ENCODE data around the gene GNG8. TPM values are rescaled to one million over a fixed set of nuclear protein-coding genes. Genes with fewer than 3 reads are reported as not detected.

The GNG8 gene
- total RNA-seq: not detected in 2 replicates

DNA sequence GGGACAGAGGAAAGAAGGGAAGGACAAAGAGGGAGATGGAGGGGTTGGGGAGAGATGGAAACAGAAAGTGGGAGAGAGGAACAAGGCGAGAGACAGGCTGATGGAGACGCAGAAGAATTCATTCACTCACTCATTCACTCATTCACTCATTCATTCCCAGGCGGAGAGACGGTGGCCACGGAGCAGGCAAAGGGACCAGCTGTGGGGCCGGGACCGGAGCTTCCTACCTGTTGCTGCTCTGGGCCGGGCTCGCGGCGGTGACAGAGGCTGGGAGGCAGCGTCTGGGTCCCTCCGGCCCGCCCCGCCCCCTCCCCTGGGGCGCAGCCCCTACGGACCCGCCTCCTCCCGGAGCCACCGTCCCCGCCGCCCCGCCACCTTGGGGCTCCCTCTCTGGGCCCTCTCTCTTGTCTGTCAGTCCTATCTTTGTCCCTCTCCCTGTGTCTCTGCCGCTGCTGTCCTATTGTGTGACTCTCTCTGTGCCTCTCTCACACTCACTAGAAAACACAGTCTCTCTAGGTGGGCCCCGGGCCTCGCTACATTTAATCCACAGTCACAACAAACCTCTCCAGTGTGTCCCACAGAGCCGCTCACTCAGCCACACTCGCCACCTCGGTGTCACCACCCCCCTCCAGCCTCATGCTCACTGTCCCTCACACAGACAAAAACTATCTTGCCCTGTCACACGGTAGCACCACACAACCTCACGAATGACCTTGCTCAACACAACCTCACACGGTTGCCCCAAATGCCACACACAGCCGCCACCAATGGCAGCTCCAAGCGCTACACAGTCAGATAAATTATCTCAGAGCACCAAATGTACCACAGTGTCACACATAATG, at the start of gene GNG8:
Gene GNG8 (minus strand): TSS at position 283 of the 842 bp plus-strand sequence. CDS start 1,520 bp downstream, outside the sequence.
- DNase-seq (ENCODE audit: extremely low read depth, low read depth, low spot score): no peak

DNA sequence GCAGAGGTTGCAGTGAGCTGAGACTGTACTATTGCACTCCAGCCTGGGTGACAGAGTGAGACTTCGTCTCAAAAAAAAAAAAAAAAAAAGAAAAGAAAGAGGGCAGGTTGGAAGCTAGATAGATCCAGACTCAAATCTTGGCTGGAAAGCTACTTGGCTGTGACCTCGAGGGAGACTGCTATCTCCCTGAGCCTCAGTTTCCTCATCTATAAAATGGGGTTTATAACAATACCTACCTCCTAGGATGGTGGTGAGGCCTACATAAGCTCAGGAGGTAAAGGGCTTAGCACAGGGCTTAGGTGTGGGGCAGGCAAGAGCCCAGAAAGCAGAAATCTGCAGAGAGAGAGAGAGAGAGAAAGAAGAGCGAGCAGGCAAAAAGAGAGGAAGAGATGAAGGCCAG, 49.2 kb upstream of the GNG8 start:
- no peak for DNase-seq (ENCODE audit: extremely low read depth, low read depth, low spot score)

GRCh38 chr19:46678110-46678732, 42.2 kb upstream of the GNG8 start:
- DNase-seq (ENCODE audit: extremely low read depth, low read depth, low spot score): no peak

DNA sequence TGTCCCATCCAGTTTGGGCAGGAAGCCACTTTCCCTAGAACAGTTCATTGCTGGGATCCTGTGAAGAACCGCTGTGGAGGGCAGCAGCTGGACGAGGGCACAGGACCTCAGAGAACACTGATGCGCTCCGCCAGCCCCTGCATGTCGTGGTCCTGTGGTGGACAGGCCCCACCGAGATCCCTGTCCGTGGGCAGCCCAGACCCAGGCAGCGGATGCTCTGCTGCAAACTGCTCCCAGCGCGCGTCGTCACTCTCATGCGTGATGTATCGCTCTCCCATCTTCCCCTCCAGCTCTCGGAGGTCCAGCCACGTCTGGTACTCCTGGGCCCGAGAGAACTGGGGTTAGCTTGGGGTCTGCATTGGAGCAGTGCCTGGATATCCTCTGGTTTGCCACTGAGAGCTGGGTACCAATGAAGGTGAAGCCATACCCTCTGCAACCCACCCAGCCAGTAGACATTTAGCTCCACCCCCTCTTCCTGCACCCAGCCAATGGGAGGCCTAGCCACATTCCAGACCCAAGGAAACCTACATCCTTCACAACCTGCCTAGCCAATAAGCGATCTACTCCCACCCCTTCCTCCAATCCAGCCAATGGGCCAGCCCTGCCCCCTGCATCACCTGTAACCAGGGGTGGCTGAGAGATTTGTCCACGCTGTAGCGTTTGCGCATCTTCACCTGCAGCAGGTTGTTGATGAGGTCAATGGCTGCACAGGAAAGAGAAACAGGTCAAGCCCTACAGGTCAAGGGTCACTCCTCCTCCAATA, 38.6 kb upstream of the GNG8 start:
- no peak for DNase-seq (ENCODE audit: extremely low read depth, low read depth, low spot score)

DNA sequence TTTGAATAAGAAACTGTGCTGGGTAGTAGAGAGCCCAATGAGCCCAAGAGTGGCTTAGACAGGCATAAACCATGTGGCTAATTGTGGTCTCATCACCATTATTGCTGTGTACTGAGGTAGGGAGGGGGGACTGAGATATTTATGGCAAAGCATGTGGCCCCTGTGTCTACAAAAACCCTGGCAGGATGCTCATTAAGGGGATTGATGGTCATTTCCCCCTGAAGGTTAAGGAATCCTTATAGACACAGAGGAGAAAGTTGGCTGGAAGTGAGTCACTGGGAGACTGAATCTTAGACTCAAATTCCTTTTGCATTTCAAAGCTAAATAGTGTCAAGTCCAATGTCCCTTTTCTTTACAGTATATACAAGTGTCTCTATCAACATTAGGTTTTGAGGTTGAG, 34.8 kb upstream of the GNG8 start:
- DNase-seq (ENCODE audit: extremely low read depth, low read depth, low spot score): no peak

DNA sequence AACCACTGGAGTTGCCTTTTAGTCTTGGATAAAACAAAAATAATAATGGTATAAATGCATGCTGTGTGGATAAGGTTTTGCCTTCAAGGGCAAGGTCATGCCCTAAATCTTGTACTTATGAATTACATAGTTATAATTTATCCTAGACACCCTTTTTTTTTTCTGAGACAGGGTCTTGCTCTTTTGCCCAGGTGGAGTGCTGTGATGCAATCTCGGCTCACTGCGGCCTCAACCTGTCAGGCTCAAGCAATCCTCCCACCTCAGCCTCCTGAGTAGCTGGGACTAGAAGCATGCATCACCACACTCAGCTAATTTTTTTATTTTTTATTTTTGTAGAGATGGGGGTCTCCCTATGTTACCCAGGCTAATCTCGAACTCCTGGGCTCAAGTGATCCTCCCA, 32.7 kb upstream of the GNG8 start:
- DNase-seq (ENCODE audit: extremely low read depth, low read depth, low spot score): no peak

DNA sequence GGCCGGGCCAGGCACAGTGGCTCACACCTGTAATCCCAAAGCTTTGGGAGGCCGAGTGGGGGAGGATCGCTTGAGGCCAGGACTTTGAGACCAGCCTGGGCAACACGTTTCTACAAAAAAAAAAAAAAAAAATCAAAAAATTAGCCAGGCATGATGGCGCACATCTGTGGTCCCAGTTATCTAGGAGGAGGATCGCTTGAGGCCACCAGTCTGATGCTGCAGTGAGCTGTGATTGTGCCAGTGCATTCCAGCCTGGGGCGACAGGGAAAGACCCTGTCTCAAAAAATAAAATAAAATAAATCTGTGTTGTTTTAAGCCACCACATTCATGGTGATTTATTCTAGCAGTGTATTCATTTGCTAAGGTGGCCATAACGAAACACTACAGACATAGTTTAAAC, 29.1 kb upstream of the GNG8 start:
- DNase-seq (ENCODE audit: extremely low read depth, low read depth, low spot score): no peak

DNA sequence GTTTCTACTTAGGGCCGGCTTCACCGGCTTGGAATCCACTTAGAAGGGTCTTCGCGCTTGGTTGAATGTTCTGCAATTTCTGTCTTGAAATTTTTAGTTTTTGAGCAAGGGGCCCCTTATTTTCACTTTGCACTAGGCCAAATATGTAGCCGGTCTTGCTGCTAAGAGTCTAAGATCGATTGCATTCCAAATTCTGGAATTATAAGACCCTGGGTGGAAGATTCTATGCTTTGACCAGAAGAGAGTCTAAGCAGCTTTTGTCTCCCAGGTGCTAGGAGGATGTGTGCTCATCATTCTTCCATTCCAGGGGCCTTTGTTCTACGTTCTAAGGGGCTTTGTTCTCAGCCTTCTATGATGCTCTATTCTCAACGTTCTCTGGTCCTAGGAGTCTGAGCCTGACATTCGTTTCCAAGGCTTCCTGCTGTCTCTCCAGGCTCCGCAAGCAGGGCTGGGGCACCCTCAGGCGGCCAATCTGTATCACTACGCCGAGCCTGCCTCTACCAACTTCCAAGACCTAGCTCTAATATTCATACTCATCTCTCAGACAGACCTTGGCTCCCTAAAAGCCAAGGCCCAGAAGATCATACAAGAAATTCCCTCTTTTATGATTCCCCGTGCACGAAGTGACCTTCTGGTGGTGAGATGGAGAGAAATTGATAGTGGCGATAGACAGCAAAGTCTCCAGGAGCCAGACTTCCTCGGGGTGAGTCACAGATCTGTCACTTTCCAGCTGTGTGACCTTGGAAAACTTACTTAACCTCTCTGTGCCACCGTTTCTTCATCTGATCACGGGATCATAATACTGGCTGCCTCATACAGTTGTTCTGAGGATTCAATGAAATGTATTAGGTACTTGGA, 26.0 kb upstream of the GNG8 start:
- DNase-seq (ENCODE audit: extremely low read depth, low read depth, low spot score): peak; percentile 61

GRCh38 chr19:46661020-46661731, 25.2 kb upstream of the GNG8 start, which contains the start of gene DACT3:
DACT3 (minus strand) TSS chr19:46661182; CDS start chr19:46661064, 118 bp downstream.
- peak; percentile 81 for DNase-seq (ENCODE audit: extremely low read depth, low read depth, low spot score)

DNA sequence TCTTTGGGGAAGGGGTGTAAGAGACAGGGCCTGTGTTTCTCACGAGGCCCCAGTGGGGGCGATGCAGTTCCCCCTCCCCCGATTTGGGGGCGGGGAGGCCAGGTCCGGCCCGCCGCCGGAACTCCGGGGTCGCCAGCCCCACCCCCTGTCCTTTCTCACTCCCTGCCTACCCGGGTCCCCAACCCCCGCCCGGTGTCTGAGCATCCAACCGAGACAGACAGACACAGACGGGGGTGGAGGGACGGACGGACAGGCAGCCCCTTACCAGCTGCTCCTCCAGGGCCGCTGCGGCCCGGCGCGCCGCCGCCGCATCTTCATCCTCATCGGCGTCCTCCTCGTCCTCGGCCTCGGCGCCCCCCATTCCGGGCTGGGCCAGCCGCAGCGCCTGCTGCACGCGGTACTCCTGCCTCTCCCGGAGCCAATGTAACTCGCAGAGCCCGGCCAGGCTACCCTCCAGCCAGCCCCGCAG, 24.6 kb upstream of the GNG8 start:
- no peak for DNase-seq (ENCODE audit: extremely low read depth, low read depth, low spot score)

GRCh38 chr19:46660008-46660517, 24.1 kb upstream of the GNG8 start:
- DNase-seq (ENCODE audit: extremely low read depth, low read depth, low spot score): no peak

GRCh38 chr19:46659151-46660007, 23.4 kb upstream of the GNG8 start:
- no peak for DNase-seq (ENCODE audit: extremely low read depth, low read depth, low spot score)

DNA sequence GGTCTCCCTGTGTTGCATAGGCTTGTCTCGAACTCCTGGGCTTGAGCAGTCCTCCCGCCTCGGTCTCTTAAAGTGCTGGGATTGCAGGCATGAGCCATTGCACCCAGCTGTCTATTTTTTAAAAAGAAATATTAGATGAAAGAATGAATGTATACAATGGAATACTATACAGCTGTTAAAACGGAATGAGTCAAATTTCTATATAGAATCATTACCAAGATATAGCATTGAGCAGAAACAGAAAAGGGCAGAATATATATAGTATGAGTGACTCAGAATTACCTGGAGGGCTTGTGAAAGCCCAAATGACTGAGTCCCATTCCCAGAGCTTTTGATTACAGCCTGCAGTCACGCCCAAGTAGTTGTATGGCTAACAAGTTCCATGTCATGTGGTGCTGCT, 20.5 kb upstream of the GNG8 start:
- no peak for DNase-seq (ENCODE audit: extremely low read depth, low read depth, low spot score)

DNA sequence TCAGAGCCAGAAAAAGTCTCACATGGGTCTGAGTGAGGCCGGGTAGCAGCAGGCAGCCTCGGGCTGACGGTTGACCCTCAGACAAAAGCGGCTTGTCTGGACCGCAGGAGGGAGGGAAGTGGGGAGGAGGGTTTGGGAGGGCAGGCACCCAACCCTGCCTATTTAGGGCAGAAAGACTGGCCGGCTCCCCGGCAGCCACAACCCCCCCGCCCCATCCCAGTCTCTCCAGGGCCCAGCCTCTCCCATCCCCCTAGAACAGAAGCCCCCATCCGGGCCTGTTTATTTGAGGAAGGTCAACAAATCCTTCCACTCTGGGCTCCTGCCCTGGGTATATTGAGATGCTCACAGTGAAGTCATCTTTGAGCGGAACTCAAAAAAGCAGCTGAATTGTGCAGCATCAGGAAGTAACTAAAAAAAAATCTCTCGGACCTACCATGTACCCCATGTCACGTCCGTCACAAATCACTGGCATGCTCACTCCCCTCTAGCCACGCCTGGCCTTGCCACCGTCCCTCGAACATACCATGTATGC, 18.7 kb upstream of the GNG8 start:
- no peak for DNase-seq (ENCODE audit: extremely low read depth, low read depth, low spot score)

GRCh38 chr19:46650445-46650844, 14.4 kb upstream of the GNG8 start:
- no peak for DNase-seq (ENCODE audit: extremely low read depth, low read depth, low spot score)

DNA sequence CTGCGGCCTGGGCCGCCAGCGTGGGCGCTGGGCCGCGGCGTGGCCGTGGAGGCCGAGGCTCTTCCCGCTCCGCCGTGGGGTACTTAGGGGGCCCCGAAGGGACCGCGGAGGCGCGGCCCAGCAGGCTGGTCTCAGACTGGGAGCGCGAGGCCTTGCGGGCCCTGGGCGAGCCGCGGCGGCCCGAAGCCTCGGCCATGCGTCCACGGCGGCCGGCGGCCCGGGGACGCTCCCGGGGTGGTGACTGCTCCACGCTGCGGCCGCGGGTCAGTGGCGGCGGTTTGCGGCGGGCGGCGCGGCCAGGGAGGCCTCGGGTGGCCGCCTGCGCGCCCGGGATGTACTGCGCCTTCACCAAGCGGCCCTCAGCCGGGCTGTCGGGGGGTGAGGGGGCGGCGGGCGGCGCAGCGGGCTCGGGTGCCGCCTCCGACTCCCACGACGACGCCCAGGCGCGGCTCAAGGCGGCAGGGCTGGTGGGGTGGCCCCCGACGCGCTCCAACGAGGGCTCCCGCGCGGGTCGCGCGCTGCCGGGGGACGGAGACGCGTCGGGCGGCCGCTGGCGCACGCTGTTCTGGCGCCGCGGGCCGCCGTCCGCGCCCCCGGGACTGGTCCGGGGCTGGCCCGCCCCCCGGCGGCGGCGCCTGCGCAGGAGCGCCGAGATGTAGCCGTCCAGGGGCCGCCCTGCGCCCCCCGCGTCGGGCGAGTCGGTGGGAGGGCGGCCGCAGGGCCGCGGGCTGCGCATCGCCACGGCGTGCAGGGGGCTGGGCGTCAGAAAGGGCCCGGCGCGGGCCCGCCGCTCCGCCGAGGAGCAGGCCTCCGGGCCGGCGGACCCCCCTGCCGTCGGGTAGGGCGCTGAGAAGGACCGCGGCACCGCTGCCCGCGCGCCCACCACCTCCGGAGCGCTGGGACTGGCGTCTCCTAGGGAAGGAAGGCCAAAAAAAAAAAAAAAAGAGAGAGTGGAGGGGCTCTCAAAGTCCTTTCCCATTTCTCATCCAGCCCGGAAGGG, 13.3 kb upstream of the GNG8 start:
- no peak for DNase-seq (ENCODE audit: extremely low read depth, low read depth, low spot score)
